Esophagus muscularis mucosa (tissue), 4 donors: Measurements from ENCODE around the gene DNAH6.

Experiments used
- CTCF ChIP-seq, 3 experiments: fragments of 200-600 bp in 2 of 3; fragments of 450-650 bp in 1 of 3; sonication (generic) in 2 of 3; IDR thresholded peaks; one replicate each; pipeline ENCODE4 v1.5.1; 2017 to 2019; ENCODE audit warnings: antibody characterized with exemption in 3 of 3, mild to moderate bottlenecking in 2 of 3, moderate library complexity in 1 of 3
- EP300 ChIP-seq: sonication (generic); formaldehyde crosslinking; IDR thresholded peaks from one replicate; pipeline ENCODE4 v1.6.1; 2017; ENCODE audit warnings: antibody characterized with exemption
- POLR2A ChIP-seq: fragments of 450-650 bp; IDR thresholded peaks from one replicate; pipeline ENCODE4 v1.6.1; 2017; ENCODE audit warnings: antibody characterized with exemption, moderate library complexity, mild to moderate bottlenecking, low read depth
- POLR2AphosphoS5 ChIP-seq, 2 donors: sonication (generic); formaldehyde crosslinking; IDR thresholded peaks; one replicate each; pipeline ENCODE4 v1.6.1; 2017; ENCODE audit warnings: antibody characterized with exemption in 2 of 2

DNA sequence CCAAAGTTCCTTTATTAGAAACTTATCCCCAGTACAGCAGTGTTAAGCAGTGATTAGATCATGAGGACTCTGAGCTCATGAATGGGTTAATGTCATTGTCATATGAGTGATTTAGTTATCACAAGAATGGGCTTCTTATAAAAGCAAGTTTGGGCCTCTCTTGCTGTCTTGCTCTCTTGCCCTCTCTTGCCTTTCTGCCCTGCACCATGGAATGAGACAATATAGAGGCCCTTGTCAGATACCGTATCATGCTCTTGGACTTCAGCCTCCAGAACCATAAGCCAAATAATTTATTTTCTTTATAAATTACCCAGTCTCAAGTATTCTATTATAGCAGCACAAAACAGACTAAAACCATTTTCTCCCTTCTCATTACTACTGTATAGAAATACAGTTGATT lies 238.8 kb downstream of the DNAH6 start:
- no peak for TF ChIP-seq POLR2AphosphoS5 (IDR thresholded peaks at IDR 0.05)
- no peak for TF ChIP-seq POLR2A
- TF ChIP-seq CTCF (IDR thresholded peaks at IDR 0.05) = no peak
- no peak for TF ChIP-seq EP300
